A549 (cell line): Measurements from ENCODE around the gene SHANK1. TPM values are rescaled to one million over a fixed set of nuclear protein-coding genes. Genes with fewer than 3 reads are reported as not detected.
A peak's percentile ranks its signal among the peaks of the same experiment; 100 is the strongest.

Experiments
- ATAC-seq, 2 experiments: fragments of 200-7000 bp in 1 of 2; fragments of >200 bp in 1 of 2; cut with Nextera tagmentation in 1 of 2; cut with Tn5 transposase in 1 of 2; 3 replicates each; pipeline versions ENCODE4 v1.8.0 to v1.9.1; 2018 to 2020; ENCODE audit warnings: mild to moderate bottlenecking in 1 of 2, moderate library complexity in 1 of 2
- CTCF ChIA-PET: fragments of 300-600 bp; sonication (Branson Sonifier 250); formaldehyde crosslinking; extraction: SDS; loops from one replicate; lab custom pipeline; 2021; ENCODE audit warnings: antibody characterized with exemption, inconsistent platforms; lab: Yijun Ruan, JAX
- POLR2A ChIA-PET: fragments of 350-600 bp; formaldehyde crosslinking; extraction: SDS; loops from one replicate; lab custom pipeline; 2021; ENCODE audit warnings: antibody characterized with exemption, inconsistent platforms; lab: Yijun Ruan, JAX
- DNase-seq, 2 experiments: peaks; one replicate each; pipeline versions ENCODE4 v3.0.0 to v3.0.0-alpha.2; 2011 to 2016; ENCODE audit warnings: low read depth in 1 of 2, low spot score in 1 of 2
- FAIRE-seq: peaks from 2 replicates; lab custom pipeline; 2011; peaks lifted over from hg19 to GRCh38; lab: Jason Lieb, UNC
- H3K27ac ChIP-seq, 2 experiments: fragments of >200 bp; sonication (Bioruptor Twin); formaldehyde crosslinking; 3 replicates each; pipeline ENCODE4 v1.5.1; 2016 to 2017
- H3K4me1 ChIP-seq: fragments of >200 bp; sonication (Bioruptor Twin); formaldehyde crosslinking; 3 replicates; pipeline ENCODE4 v1.6.1; 2016
- H3K4me2 ChIP-seq: fragments of >200 bp; sonication (Bioruptor Twin); formaldehyde crosslinking; 3 replicates; pipeline ENCODE4 v1.6.1; 2016
- H3K4me3 ChIP-seq: fragments of >200 bp; sonication (Bioruptor Twin); formaldehyde crosslinking; 3 replicates; pipeline ENCODE4 v1.5.1; 2016
- H3K9me3 ChIP-seq: fragments of >200 bp; sonication (Bioruptor Twin); formaldehyde crosslinking; 3 replicates; pipeline ENCODE4 v1.6.1; 2016
- ATOH8 ChIP-seq: fragments of 250-450 bp; sonication (Bioruptor Pico); IDR thresholded peaks from 2 replicates; pipeline ENCODE4 v1.5.0; 2020; ENCODE audit warnings: low read depth, mild to moderate bottlenecking, moderate library complexity
- CBX8 ChIP-seq: fragments of 200-600 bp; sonication (generic); IDR thresholded peaks from 2 replicates; pipeline ENCODE4 v1.6.1; 2016
- CHD4 ChIP-seq: fragments of 200-600 bp; sonication (generic); IDR thresholded peaks from 2 replicates; pipeline ENCODE4 v1.6.1; 2016; ENCODE audit warnings: antibody characterized with exemption, mild to moderate bottlenecking, borderline replicate concordance
- E2F6 ChIP-seq: IDR thresholded peaks from 2 replicates; pipeline ENCODE4 v1.6.1; 2012; ENCODE audit warnings: low read depth, borderline replicate concordance
- EHF ChIP-seq: fragments of 250-450 bp; sonication (Bioruptor Pico); IDR thresholded peaks from 2 replicates; pipeline ENCODE4 v1.5.0; 2020; ENCODE audit warnings: mild to moderate bottlenecking
- ESRRA ChIP-seq: fragments of 150-350 bp; IDR thresholded peaks from 2 replicates; pipeline ENCODE4 v1.6.1; 2014; ENCODE audit warnings: mild to moderate bottlenecking, low read length, borderline replicate concordance
- FOSB ChIP-seq: fragments of 250-450 bp; sonication (Bioruptor Pico); IDR thresholded peaks from 2 replicates; pipeline ENCODE4 v1.5.0; 2020; ENCODE audit warnings: mild to moderate bottlenecking, moderate library complexity
- FOXS1 ChIP-seq: fragments of 250-450 bp; sonication (Bioruptor Pico); IDR thresholded peaks from 2 replicates; pipeline ENCODE4 v1.5.0; 2020; ENCODE audit warnings: mild to moderate bottlenecking, moderate library complexity
- HDAC2 ChIP-seq: fragments of 200-600 bp; sonication (generic); IDR thresholded peaks from 2 replicates; pipeline ENCODE4 v1.6.1; 2016
- HES2 ChIP-seq: fragments of >200 bp; sonication (Bioruptor Twin); formaldehyde crosslinking; IDR thresholded peaks from 2 replicates; pipeline ENCODE4 v1.6.1; 2016
- HMGXB4 ChIP-seq: fragments of 250-450 bp; sonication (Bioruptor Pico); IDR thresholded peaks from 2 replicates; pipeline ENCODE4 v1.5.0; 2021; ENCODE audit warnings: mild to moderate bottlenecking, moderate library complexity, borderline replicate concordance
- HOXA7 ChIP-seq: fragments of 250-450 bp; sonication (Bioruptor Pico); IDR thresholded peaks from 2 replicates; pipeline ENCODE4 v1.5.0; 2020; ENCODE audit warnings: mild to moderate bottlenecking, moderate library complexity
- HOXB13 ChIP-seq: fragments of 250-450 bp; sonication (Bioruptor Pico); IDR thresholded peaks from 2 replicates; pipeline ENCODE4 v1.5.0; 2020; ENCODE audit warnings: low read depth, mild to moderate bottlenecking, moderate library complexity
- KDM1A ChIP-seq: fragments of 200-600 bp; sonication (generic); IDR thresholded peaks from 2 replicates; pipeline ENCODE4 v1.6.1; 2016; ENCODE audit warnings: low read depth, mild to moderate bottlenecking
- KDM5A ChIP-seq: fragments of 200-600 bp; sonication (generic); IDR thresholded peaks from 2 replicates; pipeline ENCODE4 v1.6.1; 2016; ENCODE audit warnings: antibody characterized with exemption, mild to moderate bottlenecking
- MAFK ChIP-seq: fragments of 450-650 bp; IDR thresholded peaks from 2 replicates; pipeline ENCODE4 v1.6.1; 2014; ENCODE audit not compliant: partially characterized antibody
- MAX ChIP-seq: IDR thresholded peaks from 2 replicates; pipeline ENCODE4 v1.6.1; 2012
- NR3C1 ChIP-seq: fragments of >200 bp; sonication (Bioruptor Twin); formaldehyde crosslinking; IDR thresholded peaks from 3 replicates; pipeline ENCODE4 v1.6.1; 2017
- PBX3 ChIP-seq: IDR thresholded peaks from 2 replicates; pipeline ENCODE4 v1.6.1; 2012
- RAD21 ChIP-seq, 2 experiments: fragments of >200 bp in 1 of 2; sonication (Bioruptor Twin) in 1 of 2; formaldehyde crosslinking in 1 of 2; IDR thresholded peaks in 1 of 2; conservative IDR thresholded peaks in 1 of 2; 2 replicates in 1 of 2; 3 replicates in 1 of 2; pipeline ENCODE4 v1.6.1; 2012 to 2018; ENCODE audit warnings: inconsistent platforms in 1 of 2
- RARB ChIP-seq: fragments of 250-450 bp; sonication (Bioruptor Pico); IDR thresholded peaks from 2 replicates; pipeline ENCODE4 v1.8.0; 2021; ENCODE audit warnings: mild to moderate bottlenecking, moderate library complexity
- SMC3 ChIP-seq: fragments of >200 bp; sonication (Bioruptor Twin); formaldehyde crosslinking; IDR thresholded peaks from 3 replicates; pipeline ENCODE4 v1.6.1; 2018; ENCODE audit warnings: inconsistent platforms
- TP53 ChIP-seq: fragments of 250-450 bp; sonication (Bioruptor Pico); IDR thresholded peaks from 2 replicates; pipeline ENCODE4 v1.5.0; 2021; ENCODE audit warnings: mild to moderate bottlenecking, moderate library complexity
- ZNF302 ChIP-seq: fragments of 250-450 bp; sonication (Bioruptor Pico); IDR thresholded peaks from 2 replicates; pipeline ENCODE4 v1.9.0; 2021; ENCODE audit warnings: inconsistent platforms, mild to moderate bottlenecking, moderate library complexity
- ZSCAN20 ChIP-seq: fragments of 250-450 bp; sonication (Bioruptor Pico); IDR thresholded peaks from 2 replicates; pipeline ENCODE4 v1.8.0; 2022; ENCODE audit warnings: mild to moderate bottlenecking, moderate library complexity
- WGBS: methylation state at CpG from one replicate; pipeline ENCODE4 v1.1.6; 2017; ENCODE audit errors: missing lambda C conversion rate; 5-methylcytosine and 5-hydroxymethylcytosine counted together
- polyA plus RNA-seq, 4 experiments: library from polyadenylated mRNA; depleted of rRNA in 3 of 4; stranded (reverse); fragments of >200 nt; fragmentation: RNase III in 1 of 4; extraction: RNeasy Plus Mini Kit Qiagen cat#74134 plus additional on column Dnase treatment in 1 of 4; gene quantifications; 2 replicates in 3 of 4; 3 replicates in 1 of 4; pipeline ENCODE4 v1.2.3, GENCODE V29; 2011 to 2017

Gene SHANK1
- polyA plus RNA-seq, 2 of the 4 experiments (the other 2 are of a cell fraction) = 0.04 to 0.17 TPM

- no peak for DNase-seq
- ChIA-PET POLR2A (no interaction called here), CTCF (interaction anchor here (0.9 to 3.5 kb wide), 4 partner anchors 11 to 79 kb away, joined by 3 to 12 read pairs (median 4); no protein-coding TSS in a partner anchor)
- 0 out of 6 replicates have a peak overlapping the region, but pooled peaks of 1 of the 2 experiments have one; percentile 9 for H3K27ac ChIP-seq
- ATAC-seq = peak in 1 of 2 experiments; percentile 15; a peak in 1 of 6 replicates
- H3K9me3 ChIP-seq = no peaks in the 10 kb centered on the region
- H3K4me1 ChIP-seq = peaks cover 20% of the 10 kb centered on the region
- H3K4me2 ChIP-seq = no peak overlapping the region
- FAIRE-seq = no peak
- TF ChIP-seq FOSB (no peak), ATOH8 (no peak), MAX (no peak), MAFK (peak; percentile 62), SMC3 (no peak)
- 37% methylated on average over 6 of the region's 6 CpGs for WGBS
- H3K4me3 ChIP-seq = no peak overlapping the region
Observed at GRCh38 chr19:50645107-50645506, 74.5 kb downstream of the SHANK1 start.

GRCh38 chr19:50644315-50644915 lies 75.2 kb downstream of the SHANK1 start:
- H3K27ac ChIP-seq = no peak overlapping the region
- DNase-seq (no peak), ATAC-seq (no peak), FAIRE-seq (no peak)
- no peak overlapping the region for H3K4me3 ChIP-seq
- ChIA-PET CTCF (interaction anchor here (1.9 kb wide), 1 partner anchor 25 kb away, joined by 9 read pairs; no protein-coding TSS in a partner anchor), POLR2A (no interaction called here)
- peaks cover 20% of the 10 kb centered on the region for H3K4me1 ChIP-seq
- TF ChIP-seq HMGXB4 (no peak), KDM5A (no peak), CHD4 (no peak), RAD21 (conservative IDR thresholded peaks at IDR 0.05 in 1 of 2, IDR thresholded peaks at IDR 0.05 in 1 of 2) (no peak), RARB (CRISPR knock-in tag) (no peak), HES2 (no peak), HOXA7 (no peak), E2F6 (no peak), CBX8 (no peak), TP53 (CRISPR knock-in tag) (no peak), PBX3 (no peak), ZSCAN20 (CRISPR knock-in tag) (no peak), FOXS1 (CRISPR knock-in tag) (no peak)
- 0% methylated on average over 1 of the region's 1 CpG for WGBS
- no peak overlapping the region for H3K4me2 ChIP-seq
- no peaks in the 10 kb centered on the region for H3K9me3 ChIP-seq

- FAIRE-seq = no peak
- H3K4me3 ChIP-seq = no peak overlapping the region
- POLR2A ChIA-PET = no interaction called here
- CTCF ChIA-PET = no interaction called here
- H3K4me1 ChIP-seq = peaks cover 4% of the 10 kb centered on the region; the same call in 1 of the 3 replicates
- no peak for TF ChIP-seq HOXB13
- TF ChIP-seq ESRRA = no peak
- TF ChIP-seq HDAC2 = peak; percentile 76; the same call in 1 of the 2 replicates
- TF ChIP-seq KDM1A = peak; percentile 94
- no peak for TF ChIP-seq FOSB
- no peak for TF ChIP-seq ZNF302
- no peak for TF ChIP-seq EHF (CRISPR knock-in tag)
- no peak for TF ChIP-seq NR3C1
- ATAC-seq = no peak
- H3K27ac ChIP-seq = no peak overlapping the region
- peak overlapping the region; percentile 99; the same call in 2 of the 3 replicates for H3K4me2 ChIP-seq
- DNase-seq = no peak
- H3K9me3 ChIP-seq = peaks cover 8% of the 10 kb centered on the region; the same call in 2 of the 3 replicates
- 54% methylated on average over 2 of the region's 2 CpGs for WGBS
Observed at GRCh38 chr19:50640368-50640767, 79.2 kb downstream of the SHANK1 start.
